Fibroblast of gingiva (primary cell): Measurements from ENCODE around the gene SCRT2.
A peak's percentile ranks its signal among the peaks of the same experiment; 100 is the strongest.
"Not testable (repeated sequence)": the region's sequence is repeated elsewhere in the genome, so short reads cannot be mapped to it uniquely, and the experiment has no call there.

ENCODE experiments used
- DNase-seq: peaks from one replicate; pipeline ENCODE4 v3.0.0-alpha.2; 2011; ENCODE audit warnings: low read depth

SCRT2 gene

GRCh38 chr20:675453-676314 is at the start of gene SCRT2:
SCRT2 (minus strand) TSS chr20:675802; CDS start chr20:675601, 201 bp downstream.
- peak; percentile 65 for DNase-seq

GRCh38 chr20:724797-725196 is 49.2 kb upstream of the SCRT2 start:
- DNase-seq: not testable (repeated sequence)

GRCh38 chr20:723756-724155 is 48.2 kb upstream of the SCRT2 start:
- no peak for DNase-seq

DNA sequence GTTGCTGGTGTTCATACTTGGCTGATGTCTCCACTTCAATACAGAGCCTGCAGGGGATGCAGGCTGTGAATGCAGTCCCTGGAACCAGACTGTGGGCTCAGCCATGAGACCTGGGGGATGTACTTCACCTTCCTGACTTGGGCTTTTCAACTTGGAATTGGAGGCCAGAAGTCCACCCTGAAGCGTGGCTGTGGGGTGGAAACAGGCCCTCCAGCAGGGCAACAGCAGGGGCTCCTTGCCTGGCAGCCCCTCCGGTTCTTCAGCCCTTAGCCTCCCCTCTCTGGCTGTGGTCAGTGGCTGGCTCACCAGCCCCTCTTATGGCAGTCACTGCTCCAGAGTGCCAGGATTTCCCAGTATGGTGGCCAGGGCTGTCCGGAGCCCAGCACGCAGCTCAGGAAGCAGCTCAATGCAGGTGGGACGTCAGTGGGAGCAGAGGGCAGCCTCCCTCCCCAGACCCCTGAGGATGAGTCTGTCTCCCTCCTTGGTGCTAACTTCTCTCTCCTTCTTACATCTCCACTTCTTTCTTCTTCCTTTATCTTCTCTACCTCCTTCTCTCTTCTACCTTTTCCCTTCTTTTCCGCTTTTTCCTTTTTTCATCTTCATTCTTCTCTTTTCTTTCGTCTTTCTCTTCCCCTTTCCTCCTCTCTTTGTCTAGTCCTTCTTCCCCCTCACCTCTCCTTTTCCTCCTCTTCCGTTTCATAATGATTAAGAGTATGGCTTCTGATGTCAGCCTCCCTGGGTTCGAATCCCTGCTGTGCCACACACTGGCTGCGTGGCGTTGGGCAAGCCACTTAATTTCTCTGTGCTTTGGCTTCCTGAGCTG is 47.4 kb upstream of the SCRT2 start:
- DNase-seq: no peak

DNA sequence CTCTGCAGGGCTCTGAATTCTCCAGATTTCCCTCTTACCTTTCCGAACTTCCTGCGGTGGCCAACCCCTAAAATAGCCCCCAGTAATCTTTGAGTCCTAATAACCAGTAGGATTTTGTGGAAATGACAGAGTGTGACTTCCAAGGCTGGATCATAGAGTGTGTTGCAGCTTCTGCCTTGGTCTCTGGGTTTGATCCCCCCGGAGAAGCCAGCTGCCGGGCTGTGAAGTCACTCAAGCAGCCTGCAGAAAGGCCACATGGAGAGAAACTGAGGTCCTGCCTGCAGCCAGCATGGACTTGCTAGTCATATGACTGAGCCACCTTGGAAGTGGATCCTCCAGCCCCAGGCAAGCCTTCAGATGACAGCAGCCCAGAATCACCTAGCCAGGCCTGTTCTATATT is 46.3 kb upstream of the SCRT2 start:
- DNase-seq: no peak

GRCh38 chr20:719816-720215 is 44.2 kb upstream of the SCRT2 start:
- no peak for DNase-seq

- DNase-seq: no peak
Observed at GRCh38 chr20:719068-719467, 43.5 kb upstream of the SCRT2 start.

GRCh38 chr20:717832-718231 is 42.2 kb upstream of the SCRT2 start:
- DNase-seq: no peak

DNA sequence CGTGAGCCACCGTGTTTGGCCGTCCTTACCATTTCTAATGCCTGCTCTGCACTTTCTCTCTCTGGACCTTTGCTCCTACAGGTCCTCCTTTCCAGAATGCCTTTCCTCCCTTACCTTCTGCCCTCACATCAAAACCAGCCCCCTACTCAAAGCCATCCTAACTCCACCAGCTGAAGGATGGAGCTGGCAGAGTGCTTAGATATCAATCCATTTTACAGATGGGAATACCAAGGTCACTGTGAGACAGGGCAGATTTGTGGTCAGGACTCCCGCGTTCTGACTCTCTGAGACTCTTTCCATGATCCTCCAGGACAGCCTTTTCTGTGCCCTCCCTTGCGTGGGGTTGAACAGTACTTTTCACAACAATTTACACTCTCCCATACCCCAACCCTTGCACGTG is 41.7 kb upstream of the SCRT2 start:
- DNase-seq: no peak

- DNase-seq: no peak
Observed at GRCh38 chr20:714453-714852, 38.9 kb upstream of the SCRT2 start.

GRCh38 chr20:711576-711975 is 36.0 kb upstream of the SCRT2 start:
- DNase-seq: no peak

DNA sequence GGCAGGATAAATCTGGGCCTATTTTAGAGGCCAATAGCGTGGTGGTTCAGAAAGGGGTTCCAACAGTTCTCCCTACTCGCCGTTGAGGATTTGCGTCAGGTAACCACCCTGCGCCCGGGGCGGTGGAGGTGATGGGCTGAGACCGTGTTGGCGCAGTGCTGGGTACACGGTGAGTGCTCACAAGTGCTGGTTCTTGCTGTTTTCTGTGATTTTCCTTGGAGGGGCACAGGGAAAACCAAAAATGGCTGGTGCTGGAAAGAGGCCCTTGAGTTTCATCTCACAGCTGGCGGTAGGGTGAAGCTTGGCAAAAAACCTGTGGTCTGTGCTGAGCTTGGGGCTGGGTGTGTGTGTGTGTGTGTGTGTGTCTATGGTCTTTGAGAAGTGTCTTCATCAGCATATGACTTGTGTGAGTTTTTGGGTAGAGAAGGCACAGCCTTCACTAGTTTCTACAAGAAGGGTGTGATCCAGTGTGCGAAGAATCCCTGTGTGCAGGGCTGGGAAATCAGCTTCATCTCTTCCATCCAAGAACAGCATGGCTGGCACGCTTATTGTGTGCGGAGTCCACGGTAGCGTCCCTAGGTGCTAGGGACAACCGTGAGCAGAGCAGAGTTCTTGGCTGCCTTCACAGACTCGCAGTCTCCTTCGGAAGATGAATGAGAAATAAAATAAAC is 35.3 kb upstream of the SCRT2 start:
- DNase-seq: no peak

GRCh38 chr20:709991-710779 is 34.6 kb upstream of the SCRT2 start:
- no peak for DNase-seq

- DNase-seq: no peak
Observed at GRCh38 chr20:709423-709822, 33.8 kb upstream of the SCRT2 start.

- no peak for DNase-seq
Observed at GRCh38 chr20:708956-709355, 33.4 kb upstream of the SCRT2 start.

- DNase-seq: no peak
Observed at GRCh38 chr20:707451-708110, 32.0 kb upstream of the SCRT2 start.

- no peak for DNase-seq
Observed at GRCh38 chr20:706366-706885, 30.8 kb upstream of the SCRT2 start.

DNA sequence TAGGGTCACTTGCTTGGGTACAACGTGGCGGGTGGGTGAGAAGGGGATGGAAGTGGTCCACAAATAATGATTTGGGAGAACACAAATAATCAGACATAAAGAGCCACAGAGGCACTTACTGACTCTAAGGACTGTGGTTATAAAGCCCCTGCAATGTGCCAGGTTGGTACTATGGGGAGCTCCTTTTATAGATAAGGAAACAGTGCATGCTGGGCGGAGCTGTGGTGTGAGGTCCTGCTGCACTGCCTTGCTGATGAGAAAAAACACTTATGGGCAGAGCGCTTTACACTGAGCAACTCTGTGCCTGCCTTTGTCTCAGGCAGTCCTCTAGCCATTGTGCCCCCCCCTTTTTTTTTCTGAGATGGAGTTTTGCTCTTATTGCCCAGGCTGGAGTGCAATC is 29.1 kb upstream of the SCRT2 start:
- DNase-seq: no peak

- DNase-seq: no peak
Observed at GRCh38 chr20:703426-703825, 27.8 kb upstream of the SCRT2 start.

- DNase-seq: no peak
Observed at GRCh38 chr20:703006-703405, 27.4 kb upstream of the SCRT2 start.
